HG03575 (cell line): ENCODE results near the gene CISTR.

Experiments used
- ATAC-seq: cut with Tn5 transposase; IDR thresholded peaks from one replicate; pipeline ENCODE4 v1.9.1; 2021; ENCODE audit not compliant: unreplicated experiment, insufficient number of reproducible peaks, low FRiP score; ENCODE audit errors: extremely low read depth

CISTR gene

DNA sequence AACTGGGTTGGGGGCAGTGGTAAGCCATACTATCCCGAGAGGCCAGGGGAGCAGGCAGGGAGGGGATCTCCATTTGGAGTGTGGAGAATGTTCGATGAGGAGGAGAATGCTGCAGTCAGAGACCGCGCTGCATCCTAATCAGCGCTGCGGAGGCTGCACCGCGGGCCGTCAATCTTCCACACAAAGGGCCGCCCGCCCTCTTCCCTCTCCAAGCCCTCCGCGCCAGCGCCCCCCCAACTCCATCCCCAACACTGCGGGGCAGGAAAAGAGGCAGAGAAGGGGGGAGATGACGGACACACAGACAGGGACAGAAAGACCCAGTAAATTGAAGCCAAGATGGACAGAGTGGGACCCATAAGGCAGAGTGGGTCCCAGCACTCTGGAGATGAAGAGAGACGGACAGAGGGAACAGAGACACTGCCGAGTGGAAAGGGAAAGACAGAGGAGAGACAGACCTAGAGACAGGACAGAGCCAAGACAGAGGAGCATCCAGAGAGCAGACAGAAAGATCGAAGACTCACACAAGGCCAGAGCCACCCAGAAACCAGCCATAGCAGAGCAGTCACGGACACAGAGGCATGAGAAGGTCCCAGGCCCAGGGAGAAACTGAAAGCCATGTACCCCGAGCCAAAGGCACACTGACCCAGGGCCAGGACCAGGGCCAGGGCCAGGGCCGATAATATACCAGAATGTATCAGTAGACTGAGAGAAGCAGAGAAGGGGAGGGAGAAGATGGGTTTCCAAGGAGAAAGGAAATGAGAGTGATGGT is 3.5 kb downstream of the CISTR start:
- no peak for ATAC-seq

GRCh38 chr12:53747095-53747494 is 4.7 kb downstream of the CISTR start:
- no peak for ATAC-seq

GRCh38 chr12:53746592-53747092 is 5.1 kb downstream of the CISTR start:
- ATAC-seq: no peak

- no peak for ATAC-seq
Measured at GRCh38 chr12:53744751-53745150, 7.0 kb downstream of the CISTR start.

DNA sequence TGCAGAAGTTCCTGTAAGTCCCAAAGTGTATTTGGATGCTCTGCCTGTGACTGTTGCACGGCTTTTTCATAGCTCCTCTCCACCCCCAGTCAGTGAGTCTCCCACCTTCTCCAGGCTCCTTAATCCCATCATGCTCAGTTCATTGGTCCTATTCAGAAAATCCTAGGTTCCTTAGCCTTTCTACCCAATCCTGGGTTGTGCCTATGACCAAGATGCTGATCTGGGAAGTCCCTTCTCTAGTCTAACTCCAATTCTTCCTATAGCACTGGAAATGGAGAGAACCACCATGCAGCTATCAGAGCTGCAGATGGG is 7.7 kb downstream of the CISTR start:
- no peak for ATAC-seq

GRCh38 chr12:53743266-53744129 is 8.3 kb downstream of the CISTR start:
- no peak for ATAC-seq

GRCh38 chr12:53740130-53740491 is 11.7 kb downstream of the CISTR start:
- no peak for ATAC-seq

DNA sequence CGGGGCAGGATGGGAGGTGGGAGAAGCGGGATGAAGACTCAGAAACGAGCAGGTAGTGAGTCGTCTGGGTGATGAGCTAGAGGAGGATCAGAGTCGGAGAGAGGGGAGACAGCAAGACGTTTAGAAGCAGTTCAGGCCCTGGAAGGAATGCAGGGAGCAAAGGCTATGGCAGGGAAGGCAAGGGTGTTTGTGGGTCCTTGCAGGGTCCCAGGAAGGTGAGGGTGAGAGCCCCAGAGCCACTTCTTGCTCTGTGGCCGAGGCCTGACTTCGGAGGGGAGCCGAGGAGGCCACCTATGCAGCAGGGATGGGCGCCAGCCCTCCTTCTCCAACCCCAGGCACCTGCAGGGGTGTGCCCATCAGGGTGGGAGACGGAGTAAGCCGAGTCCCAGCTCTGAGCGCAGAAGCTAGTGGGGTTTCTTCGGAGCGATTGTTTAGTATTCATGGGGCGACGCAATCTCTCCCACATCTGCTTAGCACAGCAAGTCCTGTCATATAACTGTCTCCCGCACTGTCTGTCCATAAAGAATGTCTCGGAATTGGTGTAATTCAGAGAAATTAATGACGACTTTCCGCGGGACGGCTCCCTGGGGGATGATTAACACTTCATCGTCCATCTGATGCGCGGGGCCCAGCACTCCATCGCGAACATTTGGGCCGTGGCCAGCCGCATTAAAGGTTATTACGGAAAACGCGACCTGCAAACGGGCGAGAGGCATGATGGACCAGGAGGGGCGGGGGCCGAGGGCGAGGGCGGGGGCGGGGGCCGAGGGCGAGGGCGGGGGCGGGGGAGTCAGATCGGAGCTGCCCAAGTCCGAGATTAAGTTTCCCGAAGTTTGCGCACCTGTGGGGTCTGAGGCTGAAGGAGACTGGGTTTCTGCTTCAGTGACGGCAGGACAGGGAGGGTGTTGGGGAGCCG is 12.3 kb downstream of the CISTR start:
- no peak for ATAC-seq

- no peak for ATAC-seq
Measured at GRCh38 chr12:53738406-53739213, 13.2 kb downstream of the CISTR start.

DNA sequence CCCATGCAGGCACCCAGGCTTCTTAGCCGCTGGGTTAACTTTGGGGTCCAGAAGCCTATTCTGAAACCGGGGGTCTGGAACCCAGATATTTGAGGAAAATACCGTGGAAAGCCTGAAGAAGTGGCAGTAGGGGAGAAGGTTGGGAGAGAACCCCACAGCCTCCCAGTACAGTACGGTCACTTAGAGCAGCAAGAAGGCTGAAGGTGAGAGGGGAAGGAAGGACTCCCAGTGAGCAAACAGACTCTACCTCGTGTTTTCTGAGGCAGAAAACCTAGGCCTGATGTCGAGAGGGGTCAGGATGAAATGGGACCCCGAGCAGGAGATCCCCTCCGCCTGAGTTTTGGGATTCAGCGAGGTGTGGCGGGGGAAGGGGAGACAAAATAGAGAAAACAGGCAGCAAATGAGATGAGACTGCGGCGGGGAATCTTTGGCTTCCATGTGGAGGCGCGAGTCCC is 13.8 kb downstream of the CISTR start:
- ATAC-seq: no peak

DNA sequence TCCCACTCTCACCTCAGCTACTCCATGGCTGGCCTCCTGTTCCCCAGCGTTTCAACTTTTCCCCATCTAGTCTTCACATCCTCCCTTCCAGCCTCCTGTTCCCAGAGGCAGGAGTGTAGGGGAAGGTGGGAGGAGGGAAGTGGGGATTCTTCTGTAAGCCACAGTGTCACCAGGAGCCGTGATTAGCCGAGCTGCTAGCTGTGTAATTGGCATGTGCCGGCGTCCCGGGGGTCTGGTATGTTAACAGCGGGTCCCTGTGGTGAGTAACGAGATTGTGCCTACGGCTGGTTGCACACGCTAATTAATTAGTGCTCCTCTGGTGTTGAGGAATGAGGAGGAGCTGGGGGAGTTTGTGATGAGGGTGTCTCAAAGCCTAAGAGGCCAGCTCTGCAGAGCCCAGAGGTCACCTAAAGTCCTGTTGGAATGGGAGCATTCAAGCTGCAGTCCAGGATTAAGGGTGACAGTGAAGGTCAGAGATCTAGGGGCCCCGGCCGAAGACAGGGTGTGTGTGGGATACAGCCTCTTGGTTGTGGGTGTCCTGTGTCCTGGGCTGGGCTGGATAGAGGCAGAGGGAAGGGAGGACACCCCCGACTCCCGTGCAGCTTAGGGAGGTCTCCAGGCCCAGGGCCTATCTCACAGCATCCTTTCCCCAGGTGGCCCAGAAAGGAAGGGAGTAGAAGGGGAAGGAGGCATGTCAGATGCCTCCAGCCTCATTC is 14.5 kb downstream of the CISTR start:
- no peak for ATAC-seq

DNA sequence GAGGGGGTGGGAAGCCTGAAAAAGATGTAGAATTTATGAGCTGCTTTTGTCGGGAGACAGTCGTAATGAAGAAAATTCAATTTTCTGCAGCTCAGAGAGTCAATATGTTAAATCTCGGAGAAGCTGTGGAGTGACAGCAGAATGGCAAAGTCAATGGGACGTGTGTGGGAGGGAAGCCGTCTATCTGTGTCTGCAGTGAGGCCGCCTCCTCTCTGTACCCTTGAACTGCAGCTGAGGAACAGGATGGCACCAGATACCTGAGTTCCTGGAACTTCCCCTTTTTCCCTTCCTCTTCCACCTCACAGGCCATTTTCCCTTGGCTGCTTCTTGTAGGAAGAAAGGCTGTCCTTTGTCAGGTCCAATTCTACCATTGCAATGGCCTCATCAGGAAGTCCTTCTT is 15.2 kb downstream of the CISTR start:
- ATAC-seq: no peak

DNA sequence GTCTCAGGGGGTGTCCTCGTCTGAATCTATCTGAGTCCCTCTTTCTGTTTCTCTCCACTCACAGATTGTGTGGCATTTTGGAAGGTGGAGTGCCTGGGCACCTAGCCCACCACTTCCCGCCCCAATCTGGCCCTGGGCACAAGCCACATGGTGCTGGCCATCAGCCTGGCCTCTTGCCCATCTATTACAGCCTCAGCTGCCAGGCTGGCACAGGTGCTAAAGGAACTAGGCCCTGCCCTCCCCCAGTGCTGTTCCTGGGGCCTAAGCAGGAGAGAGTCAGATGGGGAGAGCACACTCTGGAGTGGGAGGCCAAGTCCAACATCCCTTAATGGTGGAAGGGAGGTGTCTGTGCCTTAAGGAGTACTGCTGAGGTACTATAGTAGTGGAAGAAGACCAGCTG is 16.2 kb downstream of the CISTR start:
- ATAC-seq: no peak

DNA sequence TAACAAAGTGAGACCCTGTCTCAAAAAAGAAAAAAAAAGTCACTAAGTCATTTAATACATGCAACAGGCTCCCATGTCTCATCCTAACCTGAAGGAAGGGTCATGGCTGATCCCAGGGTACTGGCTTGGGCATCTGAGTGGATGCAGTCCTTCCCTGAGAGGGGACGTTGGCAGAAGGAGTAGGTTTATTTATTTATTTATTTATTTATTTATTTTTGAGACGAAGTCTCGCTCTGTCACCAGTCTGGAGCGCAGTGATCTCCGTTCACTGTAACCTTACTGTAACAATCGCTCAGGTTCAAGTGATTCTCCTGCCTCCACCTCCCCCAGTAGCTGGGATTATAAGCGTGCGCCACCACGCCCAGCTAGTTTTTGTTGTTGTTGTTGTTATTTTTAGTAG is 17.4 kb downstream of the CISTR start:
- no peak for ATAC-seq

DNA sequence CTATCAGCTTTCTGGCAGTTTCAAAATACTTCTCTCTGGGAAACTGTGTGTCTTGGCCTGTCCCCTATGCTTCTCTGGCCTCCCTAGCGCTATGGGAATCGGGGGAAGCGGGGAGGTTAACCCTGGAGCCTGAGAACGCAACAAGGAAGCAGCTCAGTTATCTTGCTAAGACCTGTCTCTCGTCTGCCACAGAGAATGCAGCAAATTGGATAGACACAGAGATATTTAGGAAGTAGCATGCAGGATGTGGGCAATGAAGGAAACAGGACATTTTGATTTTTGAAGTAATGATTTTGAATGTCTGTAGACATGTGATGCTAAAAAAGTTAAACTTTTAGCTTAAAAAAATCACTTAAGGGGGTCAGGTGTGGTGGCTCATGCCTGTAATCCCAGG is 18.0 kb downstream of the CISTR start:
- no peak for ATAC-seq

- no peak for ATAC-seq
Measured at GRCh38 chr12:53733051-53733806, 18.6 kb downstream of the CISTR start.

DNA sequence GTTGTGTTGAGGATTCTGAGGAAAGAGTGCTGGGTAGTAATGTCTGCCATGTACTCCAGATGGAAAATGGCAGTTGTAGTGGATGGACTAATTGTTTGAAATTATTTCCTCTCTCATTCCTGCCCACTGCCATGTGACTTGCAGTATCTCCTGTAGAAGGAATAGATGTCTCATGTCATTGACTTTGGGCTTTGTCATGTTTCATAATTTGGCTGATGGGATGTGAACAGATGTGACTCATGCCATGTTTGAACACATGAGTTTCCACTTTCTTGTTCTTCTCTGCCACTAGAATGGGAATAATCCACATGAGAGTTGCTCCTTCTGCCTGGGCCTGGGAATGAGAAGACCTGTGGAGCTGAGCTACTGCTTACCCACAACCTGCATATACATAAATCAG is 22.1 kb downstream of the CISTR start:
- ATAC-seq: no peak
